GM12878 (cell line): ENCODE results near the gene CFDP1. TPM values are rescaled to one million over a fixed set of nuclear protein-coding genes. Genes with fewer than 3 reads are reported as not detected.

Source experiments
- ATAC-seq: fragments of 200-7000 bp; cut with Tn5 transposase; 3 replicates; pipeline ENCODE4 v1.9.1; 2020; ENCODE audit warnings: mild to moderate bottlenecking, moderate library complexity
- BruUV-seq: library from RNA; stranded (reverse); fragments of 400-500 nt; replicated peaks from 2 replicates; lab custom pipeline; 2021; lab: Mats Ljungman, UMichigan
- CTCF ChIA-PET: fragments of 300-600 bp; sonication (Branson Sonifier 250); formaldehyde crosslinking; extraction: SDS; loops from one replicate; lab custom pipeline; 2021; ENCODE audit warnings: inconsistent platforms; lab: Yijun Ruan, JAX
- POLR2A ChIA-PET: fragments of 350-600 bp; formaldehyde crosslinking; extraction: SDS; loops from one replicate; lab custom pipeline; 2021; ENCODE audit warnings: inconsistent platforms; lab: Charles Lee
- RAD21 ChIA-PET: fragments of 300-600 bp; sonication (Branson Sonifier 250); formaldehyde crosslinking; loops from one replicate; lab custom pipeline; 2023; ENCODE audit warnings: antibody characterized with exemption; ENCODE audit not compliant: unreplicated experiment; lab: Charles Lee
- SMC1A ChIA-PET: fragments of 300-600 bp; sonication (Branson Sonifier 250); formaldehyde crosslinking; loops from one replicate; lab custom pipeline; 2023; ENCODE audit not compliant: unreplicated experiment, uncharacterized antibody; lab: Charles Lee
- DNase-seq: peaks from one replicate; pipeline ENCODE4 v3.0.0-alpha.2; 2011; ENCODE audit warnings: low read depth, low spot score
- FAIRE-seq: peaks from 3 replicates; lab custom pipeline; 2011; peaks lifted over from hg19 to GRCh38; lab: Jason Lieb, UNC
- H2AFZ ChIP-seq: 2 replicates; pipeline ENCODE4 v1.6.0; 2011; ENCODE audit warnings: low read depth, low read length, control low read depth; ENCODE audit not compliant: control insufficient read depth
- H3K27ac ChIP-seq: 2 replicates; pipeline ENCODE4 v1.5.1; 2011; ENCODE audit warnings: control low read depth; ENCODE audit not compliant: control insufficient read depth, insufficient read depth
- H3K27me3 ChIP-seq, 2 experiments: replicated peaks in 1 of 2; 2 replicates each; pipeline versions ENCODE4 v1.6.0 to v1.6.1; 2011; ENCODE audit warnings: low read length in 1 of 2; ENCODE audit not compliant: control insufficient read depth in 2 of 2, insufficient read depth in 2 of 2
- H3K36me3 ChIP-seq, 2 experiments: 2 replicates each; pipeline ENCODE4 v1.5.1; 2011; ENCODE audit warnings: low read length in 1 of 2; ENCODE audit not compliant: control insufficient read depth in 2 of 2, insufficient read depth in 2 of 2
- H3K4me1 ChIP-seq: 2 replicates; pipeline ENCODE4 v1.6.1; 2011; ENCODE audit warnings: mild to moderate bottlenecking, low read length, moderate library complexity, mixed read lengths; ENCODE audit not compliant: control insufficient read depth, insufficient read depth
- H3K4me2 ChIP-seq: 2 replicates; pipeline ENCODE4 v1.6.0; 2011; ENCODE audit warnings: control low read depth; ENCODE audit not compliant: control insufficient read depth, insufficient read depth
- H3K4me3 ChIP-seq: fragments of 200-600 bp; sonication (generic); 2 replicates; pipeline ENCODE4 v1.5.1; 2016
- H3K79me2 ChIP-seq: 2 replicates; pipeline ENCODE4 v1.6.0; 2011; ENCODE audit warnings: low read length; ENCODE audit not compliant: control insufficient read depth, insufficient read depth
- H3K9ac ChIP-seq: 2 replicates; pipeline ENCODE4 v1.8.0; 2011; ENCODE audit warnings: low read length, control low read depth, mixed read lengths; ENCODE audit not compliant: control insufficient read depth, insufficient read depth
- H3K9me3 ChIP-seq: replicated peaks from 3 replicates; pipeline ENCODE4 v1.5.1; 2011; ENCODE audit warnings: mild to moderate bottlenecking, low read length; ENCODE audit not compliant: control insufficient read depth, insufficient read depth
- H4K20me1 ChIP-seq: 2 replicates; pipeline ENCODE4 v1.6.0; 2011; ENCODE audit not compliant: control insufficient read depth, insufficient read depth
- BHLHE40 ChIP-seq, 2 experiments: fragments of 450-650 bp in 1 of 2; IDR thresholded peaks; 2 replicates each; pipeline ENCODE4 v1.6.1; 2011 to 2017; ENCODE audit warnings: low read depth in 2 of 2, borderline replicate concordance in 1 of 2, improper control_type of control experiment in 1 of 2, low read length in 1 of 2, mild to moderate bottlenecking in 1 of 2
- CHD2 ChIP-seq: IDR thresholded peaks from 2 replicates; pipeline ENCODE4 v1.6.1; 2011; ENCODE audit warnings: low read depth, low read length, improper control_type of control experiment, borderline replicate concordance
- E4F1 ChIP-seq: fragments of 450-650 bp; IDR thresholded peaks from 2 replicates; pipeline ENCODE4 v1.6.1; 2018; ENCODE audit warnings: borderline replicate concordance, mild to moderate bottlenecking; ENCODE audit not compliant: partially characterized antibody
- ESRRA ChIP-seq: IDR thresholded peaks from 2 replicates; pipeline ENCODE4 v1.6.1; 2012; ENCODE audit warnings: mild to moderate bottlenecking, low read length, improper control_type of control experiment
- ETV6 ChIP-seq, 2 experiments: fragments of 450-650 bp in 1 of 2; IDR thresholded peaks in 1 of 2; conservative IDR thresholded peaks in 1 of 2; 2 replicates each; pipeline ENCODE4 v1.6.1; 2014; ENCODE audit warnings: antibody characterized with exemption in 1 of 2, borderline replicate concordance in 1 of 2, low read depth in 1 of 2, mild to moderate bottlenecking in 1 of 2, moderate library complexity in 1 of 2
- HDGF ChIP-seq: fragments of 450-650 bp; IDR thresholded peaks from 2 replicates; pipeline ENCODE4 v1.6.1; 2016; ENCODE audit warnings: antibody characterized with exemption
- MEF2B ChIP-seq: fragments of 450-650 bp; IDR thresholded peaks from 2 replicates; pipeline ENCODE4 v1.6.1; 2018; ENCODE audit warnings: mild to moderate bottlenecking, moderate library complexity; ENCODE audit not compliant: partially characterized antibody, poor library complexity, severe bottlenecking
- MTA3 ChIP-seq: IDR thresholded peaks from 2 replicates; pipeline ENCODE4 v1.6.1; 2012; ENCODE audit warnings: low read length, inconsistent platforms, borderline replicate concordance
- NBN ChIP-seq: fragments of 450-650 bp; IDR thresholded peaks from 2 replicates; pipeline ENCODE4 v1.6.1; 2016
- NFYB ChIP-seq: IDR thresholded peaks from 2 replicates; pipeline ENCODE4 v1.6.1; 2011; ENCODE audit warnings: low read depth, mild to moderate bottlenecking, low read length, improper control_type of control experiment, moderate library complexity; ENCODE audit not compliant: insufficient read depth
- NR2C1 ChIP-seq: fragments of 450-650 bp; IDR thresholded peaks from 2 replicates; pipeline ENCODE4 v1.6.1; 2017; ENCODE audit warnings: antibody characterized with exemption, mild to moderate bottlenecking, moderate library complexity
- NR2F1 ChIP-seq: fragments of 450-650 bp; conservative IDR thresholded peaks from 2 replicates; pipeline ENCODE4 v1.6.1; 2017; ENCODE audit warnings: mild to moderate bottlenecking
- SP1 ChIP-seq: IDR thresholded peaks from one replicate; pipeline ENCODE4 v1.6.1; 2011; ENCODE audit warnings: low read depth, low read length
- SUPT20H ChIP-seq: IDR thresholded peaks from 2 replicates; pipeline ENCODE4 v1.6.1; 2011; ENCODE audit warnings: low read depth, mild to moderate bottlenecking, low read length, moderate library complexity, borderline replicate concordance; ENCODE audit not compliant: control insufficient read depth
- TCF3 ChIP-seq: IDR thresholded peaks from 2 replicates; pipeline ENCODE4 v1.6.1; 2012; ENCODE audit warnings: low read depth, mild to moderate bottlenecking, low read length, borderline replicate concordance; ENCODE audit not compliant: insufficient read depth
- WGBS: methylation state at CpG from one replicate; pipeline ENCODE4 v1.1.6; 2016; ENCODE audit warnings: low lambda C conversion rate; ENCODE audit not compliant: insufficient replicate concordance, insufficient coverage; ENCODE audit errors: missing lambda C conversion rate; 5-methylcytosine and 5-hydroxymethylcytosine counted together
- in situ Hi-C: fragments of 300-500 bp; cut with MboI; formaldehyde crosslinking; loops from 9 replicates; pipeline ENCODE4 v1.14.3; 2018; ENCODE audit warnings: mixed read lengths
- intact Hi-C: fragments of 100-400 bp; cut with micrococcal nuclease; formaldehyde crosslinking; loops from one replicate; pipeline ENCODE4 v1.14.2; 2022; ENCODE audit not compliant: unreplicated experiment
- polyA plus RNA-seq, 11 experiments: library from polyadenylated mRNA; depleted of rRNA in 4 of 11; unstranded in 6 of 11; stranded (reverse) in 5 of 11; fragments of >200 nt; fragmentation: Nextera tagmentation in 4 of 11; fragmentation: Illumina TruSeq in 1 of 11; extraction: Ambion mirVana in 4 of 11; extraction: Trizol in 1 of 11; gene quantifications; 1 replicate in 1 of 11; 2 replicates in 10 of 11; pipeline versions ENCODE4 v1.2.1 to v1.2.3, GENCODE V29; 2011 to 2016; ENCODE audit warnings: inconsistent platforms in 2 of 11, missing spikeins in 2 of 11, low read depth in 1 of 11
- total RNA-seq, 4 experiments: library from RNA; depleted of rRNA in 3 of 4; stranded (reverse); fragments of >200 nt in 3 of 4; fragmentation: Illumina TruSeq in 1 of 4; extraction: Trizol in 1 of 4; gene quantifications; 2 replicates each; pipeline versions ENCODE4 v1.2.1 to v1.2.3, GENCODE V29; 2013 to 2021
- TF ChIP-seq, protein P1 (sequence below): IDR thresholded peaks from 2 replicates; pipeline ENCODE4 v1.6.1; 2012; ENCODE audit warnings: improper control_type of control experiment, low read depth, low read length; ENCODE audit not compliant: insufficient replicate concordance

Gene CFDP1
- total and polyA plus RNA-seq, 10 of the 15 experiments (the other 5 are each of a cell fraction or from before 2014, with no cell fraction given), result 22.3 to 64.8 (median 36.7) TPM

DNA sequence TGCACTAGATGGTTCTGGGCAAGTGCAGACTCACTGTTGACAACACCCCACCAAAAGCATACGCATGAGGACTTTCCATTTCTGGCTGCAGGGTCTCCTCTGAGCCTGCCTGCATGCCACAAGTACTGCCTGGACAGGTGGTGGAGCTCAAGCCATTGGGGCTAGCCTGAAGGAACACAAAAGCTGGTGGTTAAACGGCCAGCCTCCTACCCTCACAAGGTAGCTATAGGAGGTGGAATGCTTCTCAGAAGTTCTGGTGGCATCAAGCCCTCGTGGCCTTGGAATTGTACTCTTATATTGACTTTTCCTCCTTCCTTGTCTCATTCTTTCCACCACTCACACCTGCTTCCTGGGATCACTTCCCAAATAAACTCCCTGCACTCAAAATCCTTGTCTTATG is 125.3 kb downstream of the CFDP1 start (continued):
- TF ChIP-seq TCF3 (no peak), HDGF (no peak), MEF2B (no peak), BHLHE40 (IDR thresholded peaks at IDR 0.05; ENCODE audit: borderline replicate concordance in 1 of 2, low read depth in 2 of 2, low read length in 1 of 2) (no peak), NFYB (no peak), ESRRA (no peak), CHD2 (no peak)

- Histone ChIP-seq H3K27me3 (no peaks in the 10 kb centered on the region), H3K4me2 (no peak overlapping the region), H3K4me1 (peaks cover 12% of the 10 kb centered on the region), H3K79me2 (no peaks in the 10 kb centered on the region), H4K20me1 (no peaks in the 10 kb centered on the region), H3K9ac (no peak overlapping the region), H2AFZ (no peak overlapping the region), H3K9me3 (no peaks in the 10 kb centered on the region), H3K4me3 (no peak overlapping the region), H3K27ac (no peak overlapping the region), H3K36me3 (peaks cover 0 to 4% of the 10 kb centered on the region in 2 experiments; a peak in 1 of 4 replicates)
- no TSS peak for BruUV-seq
- ChIA-PET POLR2A (interaction anchor here (0.6 kb wide), 1 partner anchor 210 kb away, joined by 3 read pairs; no protein-coding TSS in a partner anchor), SMC1A (interaction anchor here (0.7 to 7.0 kb wide), 5 partner anchors 11 to 72 kb away, joined by 3 to 83 read pairs (median 3); no protein-coding TSS in a partner anchor), RAD21 (interaction anchor here (2.3 to 5.0 kb wide), 2 partner anchors 12 to 17 kb away, joined by 6 to 50 read pairs; no protein-coding TSS in a partner anchor), CTCF (interaction anchor here (1.0 to 1.6 kb wide), 3 partner anchors 11 to 74 kb away, joined by 3 to 6 read pairs (median 3); no protein-coding TSS in a partner anchor)
- FAIRE-seq (no peak), ATAC-seq (no peak), DNase-seq (no peak)
- intact Hi-C loops, result no loop called here
- in situ Hi-C loops, result no loop called here
- WGBS, result 81% methylated on average over 3 of the region's 3 CpGs
- TF ChIP-seq E4F1 (no peak), NR2C1 (no peak), MTA3 (no peak), NR2F1 (no peak), SUPT20H (no peak), SP1 (no peak), NBN (no peak), ETV6 (conservative IDR thresholded peaks at IDR 0.05 in 1 of 2, IDR thresholded peaks at IDR 0.05 in 1 of 2; ENCODE audit: borderline replicate concordance in 1 of 2, low read depth in 1 of 2) (no peak)
- TF ChIP-seq, protein P1, sequence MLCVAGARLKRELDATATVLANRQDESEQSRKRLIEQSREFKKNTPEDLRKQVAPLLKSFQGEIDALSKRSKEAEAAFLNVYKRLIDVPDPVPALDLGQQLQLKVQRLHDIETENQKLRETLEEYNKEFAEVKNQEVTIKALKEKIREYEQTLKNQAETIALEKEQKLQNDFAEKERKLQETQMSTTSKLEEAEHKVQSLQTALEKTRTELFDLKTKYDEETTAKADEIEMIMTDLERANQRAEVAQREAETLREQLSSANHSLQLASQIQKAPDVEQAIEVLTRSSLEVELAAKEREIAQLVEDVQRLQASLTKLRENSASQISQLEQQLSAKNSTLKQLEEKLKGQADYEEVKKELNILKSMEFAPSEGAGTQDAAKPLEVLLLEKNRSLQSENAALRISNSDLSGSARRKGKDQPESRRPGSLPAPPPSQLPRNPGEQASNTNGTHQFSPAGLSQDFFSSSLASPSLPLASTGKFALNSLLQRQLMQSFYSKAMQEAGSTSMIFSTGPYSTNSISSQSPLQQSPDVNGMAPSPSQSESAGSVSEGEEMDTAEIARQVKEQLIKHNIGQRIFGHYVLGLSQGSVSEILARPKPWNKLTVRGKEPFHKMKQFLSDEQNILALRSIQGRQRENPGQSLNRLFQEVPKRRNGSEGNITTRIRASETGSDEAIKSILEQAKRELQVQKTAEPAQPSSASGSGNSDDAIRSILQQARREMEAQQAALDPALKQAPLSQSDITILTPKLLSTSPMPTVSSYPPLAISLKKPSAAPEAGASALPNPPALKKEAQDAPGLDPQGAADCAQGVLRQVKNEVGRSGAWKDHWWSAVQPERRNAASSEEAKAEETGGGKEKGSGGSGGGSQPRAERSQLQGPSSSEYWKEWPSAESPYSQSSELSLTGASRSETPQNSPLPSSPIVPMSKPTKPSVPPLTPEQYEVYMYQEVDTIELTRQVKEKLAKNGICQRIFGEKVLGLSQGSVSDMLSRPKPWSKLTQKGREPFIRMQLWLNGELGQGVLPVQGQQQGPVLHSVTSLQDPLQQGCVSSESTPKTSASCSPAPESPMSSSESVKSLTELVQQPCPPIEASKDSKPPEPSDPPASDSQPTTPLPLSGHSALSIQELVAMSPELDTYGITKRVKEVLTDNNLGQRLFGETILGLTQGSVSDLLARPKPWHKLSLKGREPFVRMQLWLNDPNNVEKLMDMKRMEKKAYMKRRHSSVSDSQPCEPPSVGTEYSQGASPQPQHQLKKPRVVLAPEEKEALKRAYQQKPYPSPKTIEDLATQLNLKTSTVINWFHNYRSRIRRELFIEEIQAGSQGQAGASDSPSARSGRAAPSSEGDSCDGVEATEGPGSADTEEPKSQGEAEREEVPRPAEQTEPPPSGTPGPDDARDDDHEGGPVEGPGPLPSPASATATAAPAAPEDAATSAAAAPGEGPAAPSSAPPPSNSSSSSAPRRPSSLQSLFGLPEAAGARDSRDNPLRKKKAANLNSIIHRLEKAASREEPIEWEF, result no peak
Measured at GRCh38 chr16:75307506-75307905, 125.8 kb downstream of the CFDP1 start.
